Heart right ventricle (tissue), 16 donors: Measurements from ENCODE around the gene SLC15A4. TPM values are rescaled to one million over a fixed set of nuclear protein-coding genes. Genes with fewer than 3 reads are reported as not detected.

Experiments
- ATAC-seq, 8 donors: fragments of 200-7000 bp; cut with Tn5 transposase; one replicate each; pipeline ENCODE4 v1.9.1; 2020; ENCODE audit warnings: mild to moderate bottlenecking in 8 of 8, moderate library complexity in 8 of 8, moderate number of reproducible peaks in 1 of 8
- DNase-seq, 2 donors: peaks; one replicate each; pipeline ENCODE4 v3.0.0-alpha.2; 2020
- H3K27ac ChIP-seq, 10 donors: fragments of 200-600 bp; sonication (generic) in 2 of 10; one replicate each; pipeline versions ENCODE4 v1.5.0 to v1.8.0; 2020 to 2022; ENCODE audit warnings: mild to moderate bottlenecking in 3 of 10
- H3K27me3 ChIP-seq, 7 donors: fragments of 200-600 bp; one replicate each; pipeline ENCODE4 v1.8.0; 2021 to 2022; ENCODE audit warnings: mild to moderate bottlenecking in 2 of 7
- H3K36me3 ChIP-seq, 9 donors: fragments of 200-600 bp; sonication (generic) in 1 of 9; one replicate each; pipeline versions ENCODE4 v1.5.0 to v1.8.0; 2020 to 2022; ENCODE audit warnings: mild to moderate bottlenecking in 2 of 9
- H3K4me1 ChIP-seq, 9 donors: fragments of 200-600 bp; sonication (generic) in 1 of 9; one replicate each; pipeline versions ENCODE4 v1.5.0 to v1.8.0; 2020 to 2022; ENCODE audit warnings: mild to moderate bottlenecking in 4 of 9
- H3K4me3 ChIP-seq, 10 donors: fragments of 200-600 bp; sonication (generic) in 2 of 10; one replicate each; pipeline versions ENCODE4 v1.5.0 to v1.8.0; 2020 to 2022; ENCODE audit warnings: mild to moderate bottlenecking in 7 of 10, moderate library complexity in 2 of 10
- H3K9me3 ChIP-seq, 11 donors: fragments of 200-600 bp in 10 of 11; sonication (generic) in 2 of 11; one replicate each; pipeline versions ENCODE4 v1.5.0 to v1.8.0; 2013 to 2022; ENCODE audit warnings: mild to moderate bottlenecking in 2 of 11, control low read depth in 1 of 11, moderate library complexity in 1 of 11
- CTCF ChIP-seq, 9 donors: fragments of 200-600 bp; sonication (generic) in 2 of 9; IDR thresholded peaks; one replicate each; pipeline versions ENCODE4 v1.5.0 to v1.8.0; 2021 to 2022; ENCODE audit warnings: antibody characterized with exemption in 9 of 9, mild to moderate bottlenecking in 5 of 9, moderate library complexity in 1 of 9
- WGBS, 2 donors: extraction: QIAGEN DNeasy Blood & Tissue Kit; methylation state at CpG; one replicate each; pipeline ENCODE4 v1.1.7; 2013; ENCODE audit warnings: inconsistent platforms in 1 of 2; 5-methylcytosine and 5-hydroxymethylcytosine counted together
- intact Hi-C, 10 donors: fragments of 100-400 bp; cut with DNase I; formaldehyde crosslinking; loops; one replicate each; pipeline versions ENCODE4 v1.11.1 to v1.14.2; 2022
- polyA plus RNA-seq, 2 donors: library from polyadenylated mRNA; stranded (reverse); fragments of 200-250 nt; gene quantifications; one replicate each; pipeline ENCODE4 v1.2.3, GENCODE V29; 2013
- total RNA-seq, 10 donors: library from RNA; stranded (reverse); fragmentation: NEBNext Ultra II Directional in 3 of 10; extraction: Animal tissue kit (Norgen Biotek cat#: 25700) in 3 of 10; gene quantifications; one replicate each; pipeline versions ENCODE4 v1.2.1 to v1.2.4, GENCODE V29; 2021 to 2023
- donor health status: Arrhythmogenic right ventricular cardiomyopathy.
- donor health status: ischemic (EF 13 %, LVEDD 7.1; RV severe dilation, severe dysfunction).
- donor health status: healthy with polysubstance abuse.
- donor health status: DM: no; HTN: yes; CAD: no.
- donor health status: DM: no; HTN: no; CAD: no.
- donor health status: ischemic (EF 25% LVEDD 6.9; RV normal size, moderate dysfunction).
- donor health status: ischemic (EF 25% LVEDD 5.7; RV mildly dilated, moderate dysfunction).
- donor health status: healthy.
- donor health status: DM: yes; HTN: yes; CAD: no.
- donor health status: Ischemic cardiomyopathy.
- donor health status: ischemic (EF 35%, LVEDD 5.7; RV mildly dilated, moderate dysfunction).
- donor health status: nonischemic (EF 11% LVEDD 7.7; RV severe dilation, severe dysfunction).
- donor health status: DM: yes; HTN: yes; CAD: no.
- donor health status: PGD.
- donor health status: ischemic (EF 29% LVEDD 5.4; RV normal size, mild dysfunction).
- donor health status: nonischemic (EF 23%, LVEDD 6.1; RV moderate dilation, normal function).

Gene SLC15A4
- total and polyA plus RNA-seq, 12 donors, result 14.3 to 23.7 (median 15.5) TPM

GRCh38 chr12:128859311-128859710 lies 35.6 kb upstream of the SLC15A4 start:
- Histone ChIP-seq H3K4me3 (no peak overlapping the region), H3K27ac (no peak overlapping the region), H3K36me3 (no peaks in the 10 kb centered on the region), H3K27me3 (peaks cover 0 to 40% (median 26%) of the 10 kb centered on the region in 7 donors), H3K9me3 (no peaks in the 10 kb centered on the region), H3K4me1 (peaks cover 0 to 4% (median 0%) of the 10 kb centered on the region in 9 donors)
- intact Hi-C loops, result no loop called here
- 77 to 85% methylated on average over 9 of the region's 9 CpGs for WGBS, 2 donors
- TF ChIP-seq CTCF (IDR thresholded peaks at IDR 0.05), result no peak
- ATAC-seq (no peak), DNase-seq (no peak)

- Histone ChIP-seq H3K4me3 (no peak overlapping the region), H3K27me3 (peaks cover 0 to 57% (median 42%) of the 10 kb centered on the region in 7 donors), H3K27ac (peak overlapping the region in 1 of 10 donors; percentile 66), H3K36me3 (no peaks in the 10 kb centered on the region), H3K9me3 (no peaks in the 10 kb centered on the region), H3K4me1 (peaks cover 0 to 3% (median 0%) of the 10 kb centered on the region in 9 donors)
- DNase-seq, result no peak
- intact Hi-C loops, result no loop called here
- WGBS, 2 donors, result 68 to 74% methylated on average over 9 of the region's 9 CpGs
- no peak for TF ChIP-seq CTCF (IDR thresholded peaks at IDR 0.05)
- ATAC-seq, result peak in 2 of 8 donors; percentile 22 to 31
Measured at GRCh38 chr12:128857133-128857763, 33.5 kb upstream of the SLC15A4 start.

GRCh38 chr12:128856791-128857078 lies 33.0 kb upstream of the SLC15A4 start:
- 92 to 98% methylated on average over 7 of the region's 7 CpGs for WGBS, 2 donors

GRCh38 chr12:128856035-128856790 lies 32.5 kb upstream of the SLC15A4 start:
- Histone ChIP-seq H3K36me3 (no peaks in the 10 kb centered on the region), H3K4me1 (peaks cover 0 to 3% (median 0%) of the 10 kb centered on the region in 9 donors), H3K27me3 (peaks cover 0 to 67% (median 51%) of the 10 kb centered on the region in 7 donors), H3K4me3 (no peak overlapping the region), H3K27ac (peak overlapping the region in 1 of 10 donors; percentile 66), H3K9me3 (no peaks in the 10 kb centered on the region)
- DNase-seq, result no peak
- no peak for TF ChIP-seq CTCF (IDR thresholded peaks at IDR 0.05)
- no peak for ATAC-seq
- WGBS, 2 donors, result 59% methylated on average over 9 of the region's 9 CpGs
- intact Hi-C loops, result no loop called here

More at GRCh38 chr12:128856791-128857078, 33.0 kb upstream of the SLC15A4 start:
- Histone ChIP-seq H3K27ac (peak overlapping the region in 1 of 10 donors; percentile 66), H3K9me3 (no peaks in the 10 kb centered on the region), H3K27me3 (peaks cover 0 to 62% (median 47%) of the 10 kb centered on the region in 7 donors), H3K36me3 (no peaks in the 10 kb centered on the region), H3K4me3 (no peak overlapping the region), H3K4me1 (peaks cover 0 to 3% (median 0%) of the 10 kb centered on the region in 9 donors)
- intact Hi-C loops, result no loop called here
- TF ChIP-seq CTCF (IDR thresholded peaks at IDR 0.05), result no peak
- ATAC-seq (no peak), DNase-seq (no peak)
